Ovary (tissue), 9 donors: ENCODE data around the gene SKI. TPM values are rescaled to one million over a fixed set of nuclear protein-coding genes. Genes with fewer than 3 reads are reported as not detected.

ENCODE experiments used
- DNase-seq, 5 donors: peaks; one replicate each; pipeline ENCODE4 v3.0.0-alpha.2; 2019 to 2020
- H3K27ac ChIP-seq, 2 donors: fragments of 200-600 bp; one replicate each; pipeline versions ENCODE4 v1.5.1 to v1.8.0; 2019 to 2022
- H3K27me3 ChIP-seq: fragments of 200-600 bp; one replicate; pipeline ENCODE4 v1.8.0; 2022
- H3K36me3 ChIP-seq: fragments of 200-600 bp; sonication (generic); one replicate; pipeline ENCODE4 v1.5.1; 2019
- H3K4me1 ChIP-seq: one replicate; pipeline ENCODE4 v1.8.1; 2013; ENCODE audit warnings: mild to moderate bottlenecking, moderate library complexity; ENCODE audit not compliant: insufficient read depth
- H3K4me3 ChIP-seq: fragments of 200-600 bp; sonication (generic); one replicate; pipeline ENCODE4 v1.5.1; 2017
- H3K9me3 ChIP-seq, 2 donors: fragments of 200-600 bp in 1 of 2; sonication (generic) in 1 of 2; one replicate each; pipeline versions ENCODE4 v1.5.1 to v1.8.1; 2013 to 2019; ENCODE audit warnings: mild to moderate bottlenecking in 1 of 2, moderate library complexity in 1 of 2
- EP300 ChIP-seq: sonication (generic); formaldehyde crosslinking; IDR thresholded peaks from one replicate; pipeline ENCODE4 v1.6.1; 2017; ENCODE audit warnings: antibody characterized with exemption
- POLR2A ChIP-seq: fragments of 450-650 bp; IDR thresholded peaks from one replicate; pipeline ENCODE4 v1.6.1; 2017; ENCODE audit warnings: antibody characterized with exemption, mild to moderate bottlenecking, moderate library complexity
- WGBS, 3 donors: extraction: QIAGEN DNeasy Blood & Tissue Kit in 1 of 3; methylation state at CpG; one replicate each; pipeline versions ENCODE4 v1.1.5 to v1.1.7; 2013 to 2017; 5-methylcytosine and 5-hydroxymethylcytosine counted together
- intact Hi-C, 4 donors: fragments of 100-400 bp; cut with DNase I; formaldehyde crosslinking; loops; one replicate each; pipeline versions ENCODE4 v1.11.0 to v1.15.1; 2022 to 2023
- polyA plus RNA-seq, 2 donors: library from polyadenylated mRNA; stranded (reverse); fragments of 200-250 nt in 1 of 2; fragments of 350-450 nt in 1 of 2; fragmentation: Illumina TruSeq in 1 of 2; extraction: RNeasy Lipid Tissue Mini Kit (QIAGEN cat#74804) in 1 of 2; gene quantifications; one replicate each; pipeline ENCODE4 v1.2.3, GENCODE V29; 2013 to 2014
- total RNA-seq, 7 donors: library from RNA; depleted of rRNA in 2 of 7; stranded (reverse); fragments of >200 nt in 2 of 7; fragmentation: NEBNext Ultra II Directional in 3 of 7; extraction: Animal tissue kit (Norgen Biotek cat#: 25700) in 3 of 7; gene quantifications; one replicate each; pipeline versions ENCODE4 v1.1.0 to v1.2.4, GENCODE V29; 2016 to 2023
- TF ChIP-seq, protein P1 (sequence below), 3 donors: fragments of 450-650 bp in 2 of 3; fragments of 200-600 bp in 1 of 3; IDR thresholded peaks; one replicate each; pipeline versions ENCODE4 v1.5.1 to v1.8.0; 2016 to 2022; ENCODE audit warnings: antibody characterized with exemption in 3 of 3, mild to moderate bottlenecking in 1 of 3
- donor health status: DM: no; HTN: no; CAD: no; lungs with moderate emphysema.
- donor health status: DM: no; HTN: no; CAD: no.
- donor health status: Bipolar disorder and iron deficiency.
- donor health status: DM: yes; HTN: yes; CAD: no.
- donor health status: DM: no; HTN: no; CAD: no.
- donor health status: DM: yes; HTN: yes; CAD: no.

Gene SKI
- total and polyA plus RNA-seq, 9 donors = 27.8 to 109 (median 79.1) TPM

GRCh38 chr1:2228694-2229036, 546 bp downstream of the SKI start:
- H3K4me3 ChIP-seq = peak overlapping the region; percentile 59
- WGBS, 3 donors = 0 to 1% (median 0%) methylated on average over 8 to 50 of the region's 50 CpGs
- DNase-seq = peak in 1 of 5 donors; percentile 68
- TF ChIP-seq, protein P1, sequence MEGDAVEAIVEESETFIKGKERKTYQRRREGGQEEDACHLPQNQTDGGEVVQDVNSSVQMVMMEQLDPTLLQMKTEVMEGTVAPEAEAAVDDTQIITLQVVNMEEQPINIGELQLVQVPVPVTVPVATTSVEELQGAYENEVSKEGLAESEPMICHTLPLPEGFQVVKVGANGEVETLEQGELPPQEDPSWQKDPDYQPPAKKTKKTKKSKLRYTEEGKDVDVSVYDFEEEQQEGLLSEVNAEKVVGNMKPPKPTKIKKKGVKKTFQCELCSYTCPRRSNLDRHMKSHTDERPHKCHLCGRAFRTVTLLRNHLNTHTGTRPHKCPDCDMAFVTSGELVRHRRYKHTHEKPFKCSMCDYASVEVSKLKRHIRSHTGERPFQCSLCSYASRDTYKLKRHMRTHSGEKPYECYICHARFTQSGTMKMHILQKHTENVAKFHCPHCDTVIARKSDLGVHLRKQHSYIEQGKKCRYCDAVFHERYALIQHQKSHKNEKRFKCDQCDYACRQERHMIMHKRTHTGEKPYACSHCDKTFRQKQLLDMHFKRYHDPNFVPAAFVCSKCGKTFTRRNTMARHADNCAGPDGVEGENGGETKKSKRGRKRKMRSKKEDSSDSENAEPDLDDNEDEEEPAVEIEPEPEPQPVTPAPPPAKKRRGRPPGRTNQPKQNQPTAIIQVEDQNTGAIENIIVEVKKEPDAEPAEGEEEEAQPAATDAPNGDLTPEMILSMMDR (IDR thresholded peaks at IDR 0.05) = no peak
- TF ChIP-seq EP300 (no peak), POLR2A (no peak)
- no peaks in the 10 kb centered on the region for H3K27me3 ChIP-seq
- intact Hi-C loops = no loop called here
- H3K27ac ChIP-seq = peak overlapping the region; percentile 83 to 90
- H3K4me1 ChIP-seq = peaks cover 16% of the 10 kb centered on the region
- H3K9me3 ChIP-seq = no peaks in the 10 kb centered on the region
- H3K36me3 ChIP-seq = no peaks in the 10 kb centered on the region

GRCh38 chr1:2229037-2229864, 1.1 kb downstream of the SKI start:
- TF ChIP-seq EP300 (no peak), POLR2A (no peak)
- TF ChIP-seq, protein P1 (IDR thresholded peaks at IDR 0.05) = peak in 2 of 3 donors; percentile 14 to 29
- DNase-seq = peak; percentile 83 to 90 (median 88)
- peak overlapping the region; percentile 59 for H3K4me3 ChIP-seq
- H3K9me3 ChIP-seq = no peaks in the 10 kb centered on the region
- H3K27me3 ChIP-seq = no peaks in the 10 kb centered on the region
- peak overlapping the region; percentile 83 to 90 for H3K27ac ChIP-seq
- H3K36me3 ChIP-seq = no peaks in the 10 kb centered on the region
- peaks cover 21% of the 10 kb centered on the region for H3K4me1 ChIP-seq
- WGBS, 3 donors = 1 to 2% (median 2%) methylated on average over 72 to 77 of the region's 77 CpGs
- intact Hi-C loops = no loop called here

- H3K4me3 ChIP-seq = peak overlapping the region; percentile 59
- WGBS, 3 donors = 3 to 7% (median 6%) methylated on average over 29 to 32 of the region's 32 CpGs
- intact Hi-C loops = loop anchor here (2.0 to 5.0 kb wide), 6 partner anchors 17 to 82 kb away; partner anchors contain the start of gene FAAP20 (in 1 of the 4)
- no peaks in the 10 kb centered on the region for H3K9me3 ChIP-seq
- H3K4me1 ChIP-seq = peaks cover 25% of the 10 kb centered on the region
- H3K27ac ChIP-seq = peak overlapping the region; percentile 83 to 90
- peak in 4 of 5 donors; percentile 62 to 72 (median 64) for DNase-seq
- no peaks in the 10 kb centered on the region for H3K27me3 ChIP-seq
- no peak for TF ChIP-seq EP300
- TF ChIP-seq POLR2A = no peak
- TF ChIP-seq, protein P1 (IDR thresholded peaks at IDR 0.05) = no peak
- H3K36me3 ChIP-seq = no peaks in the 10 kb centered on the region
These were observed 2.0 kb downstream of the SKI start for GRCh38 chr1:2229911-2230731.

DNA sequence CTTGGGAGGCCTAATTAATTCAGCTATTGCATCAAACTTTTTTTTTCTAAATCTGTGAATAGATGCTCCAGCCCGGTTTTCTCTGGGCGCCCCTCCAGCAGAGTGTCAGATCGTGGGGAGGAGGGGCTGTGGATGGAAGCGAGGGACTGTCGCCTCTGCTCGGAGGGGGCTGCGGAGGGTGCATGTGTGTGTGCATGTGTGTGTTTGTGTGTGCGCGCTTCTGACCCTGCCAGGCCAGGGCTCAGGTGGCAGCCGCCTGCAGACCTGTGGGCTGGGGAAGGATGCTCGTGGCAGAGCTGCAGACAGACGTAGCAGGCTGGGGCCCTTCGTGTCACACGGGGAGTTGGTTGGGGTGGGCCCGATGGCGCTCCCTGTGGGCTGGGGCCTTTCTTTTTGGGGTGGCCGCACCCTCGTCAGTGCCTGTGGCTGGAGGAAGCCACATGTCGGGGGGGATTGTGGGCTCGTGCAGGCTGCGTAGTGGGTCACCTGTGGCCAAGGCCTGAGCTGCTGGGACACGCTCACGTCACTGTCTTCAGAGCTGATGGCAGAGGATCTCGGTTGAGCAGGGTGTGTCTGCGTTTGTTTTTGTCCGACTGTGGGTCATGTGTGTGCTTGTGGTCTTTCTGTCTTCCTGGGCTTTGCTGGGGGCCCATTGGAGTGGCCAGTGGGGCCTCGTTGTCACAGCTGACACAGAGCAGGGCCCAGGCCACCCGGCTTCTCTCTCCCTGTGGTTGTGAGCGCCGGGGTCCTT, 2.8 kb downstream of the SKI start:
- Histone ChIP-seq H3K36me3 (no peaks in the 10 kb centered on the region), H3K4me1 (peaks cover 31% of the 10 kb centered on the region), H3K4me3 (peak overlapping the region; percentile 59), H3K9me3 (no peaks in the 10 kb centered on the region), H3K27ac (peak overlapping the region; percentile 74 to 83), H3K27me3 (no peaks in the 10 kb centered on the region)
- 5 to 8% (median 5%) methylated on average over 30 of the region's 30 CpGs for WGBS, 3 donors
- TF ChIP-seq EP300 (no peak), POLR2A (no peak)
- TF ChIP-seq, protein P1 (IDR thresholded peaks at IDR 0.05) = no peak
- intact Hi-C loops = loop anchor here (2.0 to 5.0 kb wide), 6 partner anchors 18 to 81 kb away; partner anchors contain the start of gene FAAP20 (in 1 of the 4)
- peak in 4 of 5 donors; percentile 61 to 64 (median 64) for DNase-seq
